SHP77 (cell line): Measurements from ENCODE around the gene SASH1.

Experiments
- DNase-seq, 2 experiments: peaks; one replicate each; lab custom pipeline; 2025; lab: John Stamatoyannopoulos, UW

Gene SASH1

GRCh38 chr6:148521586-148521985 lies 178.9 kb downstream of the SASH1 start:
- no peak for DNase-seq

GRCh38 chr6:148523048-148523447 lies 180.4 kb downstream of the SASH1 start:
- DNase-seq = no peak

GRCh38 chr6:148523551-148523950 lies 180.9 kb downstream of the SASH1 start:
- no peak for DNase-seq

GRCh38 chr6:148524471-148524882 lies 181.8 kb downstream of the SASH1 start:
- DNase-seq = no peak

- DNase-seq = no peak
Measured at GRCh38 chr6:148524976-148525375, 182.3 kb downstream of the SASH1 start.

GRCh38 chr6:148525453-148525852 lies 182.8 kb downstream of the SASH1 start:
- DNase-seq = no peak

- DNase-seq = no peak
Measured at GRCh38 chr6:148526145-148526544, 183.5 kb downstream of the SASH1 start.

- no peak for DNase-seq
Measured at GRCh38 chr6:148528292-148528691, 185.7 kb downstream of the SASH1 start.

GRCh38 chr6:148529010-148529409 lies 186.4 kb downstream of the SASH1 start:
- DNase-seq = no peak

- no peak for DNase-seq
Measured at GRCh38 chr6:148530394-148530953, 187.8 kb downstream of the SASH1 start.

- no peak for DNase-seq
Measured at GRCh38 chr6:148530976-148531375, 188.3 kb downstream of the SASH1 start.

- DNase-seq = no peak
Measured at GRCh38 chr6:148532698-148533097, 190.1 kb downstream of the SASH1 start.

- DNase-seq = no peak
Measured at GRCh38 chr6:148533309-148534107, 190.9 kb downstream of the SASH1 start.

- DNase-seq = no peak
Measured at GRCh38 chr6:148534871-148535270, 192.2 kb downstream of the SASH1 start.

GRCh38 chr6:148535381-148535780 lies 192.7 kb downstream of the SASH1 start:
- no peak for DNase-seq

GRCh38 chr6:148535976-148536375 lies 193.3 kb downstream of the SASH1 start:
- no peak for DNase-seq

- no peak for DNase-seq
Measured at GRCh38 chr6:148538261-148539190, 195.9 kb downstream of the SASH1 start.

GRCh38 chr6:148543540-148543939 lies 200.9 kb downstream of the SASH1 start:
- no peak for DNase-seq

GRCh38 chr6:148544421-148544820 lies 201.8 kb downstream of the SASH1 start:
- DNase-seq = no peak

GRCh38 chr6:148545901-148546300 lies 203.3 kb downstream of the SASH1 start:
- no peak for DNase-seq

GRCh38 chr6:148547110-148547509 lies 204.5 kb downstream of the SASH1 start:
- no peak for DNase-seq

- DNase-seq = no peak
Measured at GRCh38 chr6:148548065-148548748, 205.6 kb downstream of the SASH1 start.
